MM.1S (cell line): ENCODE measurements around the gene CELF2.

Source experiments
- DNase-seq: peaks from one replicate; pipeline ENCODE4 v3.0.0-alpha.2; 2015
- H2AFZ ChIP-seq: fragments of 300-600 bp; sonication (generic); 2 replicates; pipeline ENCODE4 v1.6.0; 2016; ENCODE audit warnings: antibody characterized with exemption, low read length
- H3F3A ChIP-seq: fragments of 300-600 bp; sonication (generic); 2 replicates; pipeline ENCODE4 v1.6.1; 2016; ENCODE audit warnings: mild to moderate bottlenecking, antibody characterized with exemption, low read length, moderate library complexity, mixed read lengths; ENCODE audit not compliant: insufficient read depth
- H3K27ac ChIP-seq: fragments of 300-600 bp; sonication (generic); 2 replicates; pipeline ENCODE4 v1.5.1; 2016; ENCODE audit warnings: mild to moderate bottlenecking, low read length
- H3K27me3 ChIP-seq: fragments of 300-600 bp; sonication (generic); replicated peaks from 2 replicates; pipeline ENCODE4 v1.6.0; 2016; ENCODE audit warnings: low read length; ENCODE audit not compliant: insufficient read depth
- H3K36me3 ChIP-seq: fragments of 300-600 bp; sonication (generic); replicated peaks from 2 replicates; pipeline ENCODE4 v1.6.1; 2016; ENCODE audit warnings: mild to moderate bottlenecking, low read length, mixed read lengths; ENCODE audit not compliant: insufficient read depth
- H3K4me1 ChIP-seq: fragments of 300-600 bp; sonication (generic); 2 replicates; pipeline ENCODE4 v1.6.1; 2016; ENCODE audit warnings: low read length, mixed read lengths
- H3K4me2 ChIP-seq: fragments of 300-600 bp; sonication (generic); 2 replicates; pipeline ENCODE4 v1.6.0; 2016; ENCODE audit warnings: low read depth, low read length
- H3K4me3 ChIP-seq: fragments of 300-600 bp; sonication (generic); 2 replicates; pipeline ENCODE4 v1.5.1; 2016; ENCODE audit warnings: low read length, mixed read lengths
- H3K79me2 ChIP-seq: fragments of 300-600 bp; sonication (generic); 2 replicates; pipeline ENCODE4 v1.6.1; 2016; ENCODE audit warnings: mixed run types, low read length, mixed read lengths
- H3K9ac ChIP-seq: fragments of 300-600 bp; sonication (generic); 2 replicates; pipeline ENCODE4 v1.6.1; 2016; ENCODE audit warnings: low read length, mixed read lengths
- H3K9me2 ChIP-seq: fragments of 300-600 bp; sonication (generic); replicated peaks from 2 replicates; pipeline ENCODE4 v1.6.1; 2016; ENCODE audit warnings: mild to moderate bottlenecking, low read length, mixed read lengths; ENCODE audit not compliant: insufficient read depth
- H3K9me3 ChIP-seq: fragments of 300-600 bp; sonication (generic); replicated peaks from 2 replicates; pipeline ENCODE4 v1.6.1; 2016; ENCODE audit warnings: mild to moderate bottlenecking, low read length, mixed read lengths; ENCODE audit not compliant: insufficient read depth
- H4K20me1 ChIP-seq: fragments of 300-600 bp; sonication (generic); 2 replicates; pipeline ENCODE4 v1.6.1; 2016; ENCODE audit warnings: mild to moderate bottlenecking, low read length, moderate library complexity, mixed read lengths; ENCODE audit not compliant: insufficient read depth
- CTCF ChIP-seq: fragments of 300-600 bp; sonication (generic); IDR thresholded peaks from 2 replicates; pipeline ENCODE4 v1.5.1; 2016; ENCODE audit warnings: antibody characterized with exemption, low read length, mixed read lengths
- EZH2 ChIP-seq: fragments of 300-600 bp; sonication (generic); optimal IDR thresholded peaks from 2 replicates; pipeline ENCODE3; 2017; ENCODE audit warnings: low read depth, mild to moderate bottlenecking, antibody characterized with exemption, low read length, mixed read lengths
- EZH2phosphoT487 ChIP-seq: fragments of 300-600 bp; sonication (generic); IDR thresholded peaks from 2 replicates; pipeline ENCODE4 v1.6.1; 2018; ENCODE audit warnings: antibody characterized with exemption, low read length

The CELF2 gene

GRCh38 chr10:11154333-11154732 lies 136.7 kb downstream of the CELF2 start:
- H3K9me3 ChIP-seq: no peaks in the 10 kb centered on the region
- no peak for TF ChIP-seq CTCF
- H3K9ac ChIP-seq: no peak overlapping the region
- peaks cover 100% of the 10 kb centered on the region for H3K79me2 ChIP-seq
- H3K9me2 ChIP-seq: no peaks in the 10 kb centered on the region
- H3K4me2 ChIP-seq: no peak overlapping the region
- no peak overlapping the region for H3K27ac ChIP-seq
- no peaks in the 10 kb centered on the region for H4K20me1 ChIP-seq
- no peaks in the 10 kb centered on the region for H3K27me3 ChIP-seq
- peaks cover 21% of the 10 kb centered on the region for H3K4me1 ChIP-seq
- DNase-seq: no peak
- H3K36me3 ChIP-seq: no peaks in the 10 kb centered on the region
- no peak overlapping the region for H3K4me3 ChIP-seq
- H2AFZ ChIP-seq: no peak overlapping the region
- no peaks in the 10 kb centered on the region; the same call in 1 of the 2 replicates for H3F3A ChIP-seq

GRCh38 chr10:11154849-11155498 lies 137.3 kb downstream of the CELF2 start:
- H3K9me2 ChIP-seq: no peaks in the 10 kb centered on the region
- no peak for TF ChIP-seq EZH2
- no peak for TF ChIP-seq EZH2phosphoT487
- no peak for TF ChIP-seq CTCF
- no peak overlapping the region for H3K4me3 ChIP-seq
- peaks cover 1% of the 10 kb centered on the region; the same call in 1 of the 2 replicates for H3F3A ChIP-seq
- H3K27ac ChIP-seq: no peak overlapping the region
- peaks cover 100% of the 10 kb centered on the region for H3K79me2 ChIP-seq
- H3K4me2 ChIP-seq: no peak overlapping the region
- no peaks in the 10 kb centered on the region for H3K36me3 ChIP-seq
- peaks cover 18% of the 10 kb centered on the region for H3K4me1 ChIP-seq
- no peaks in the 10 kb centered on the region for H3K27me3 ChIP-seq
- H2AFZ ChIP-seq: no peak overlapping the region
- H3K9me3 ChIP-seq: no peaks in the 10 kb centered on the region
- no peaks in the 10 kb centered on the region for H4K20me1 ChIP-seq
- DNase-seq: no peak
- H3K9ac ChIP-seq: no peak overlapping the region

DNA sequence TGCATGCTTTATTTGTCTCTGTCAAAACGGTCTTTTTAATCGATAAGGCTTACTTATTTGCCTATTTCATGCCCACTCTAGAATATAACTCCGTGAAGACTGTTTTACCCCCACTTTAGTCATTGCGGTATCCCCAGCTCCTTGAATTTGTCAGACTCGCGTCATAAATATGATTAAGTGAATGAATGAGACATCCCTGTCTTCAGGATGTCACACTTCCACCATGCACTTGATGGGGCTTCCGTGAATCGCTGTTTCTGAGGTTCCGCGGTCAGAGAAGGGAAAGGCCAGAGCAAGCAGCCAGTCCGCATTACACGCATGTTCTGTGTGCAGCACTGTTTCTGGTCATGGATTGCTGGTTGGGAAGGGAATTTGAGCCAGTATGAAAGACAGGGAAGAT lies 138.8 kb downstream of the CELF2 start:
- Histone ChIP-seq H3K79me2 (peaks cover 100% of the 10 kb centered on the region), H3K4me2 (no peak overlapping the region), H3K4me1 (peaks cover 17% of the 10 kb centered on the region), H3K27ac (no peak overlapping the region), H3K27me3 (no peaks in the 10 kb centered on the region), H3K4me3 (no peak overlapping the region), H3K9me2 (no peaks in the 10 kb centered on the region), H4K20me1 (no peaks in the 10 kb centered on the region), H3K9ac (no peak overlapping the region), H3F3A (peaks cover 15% of the 10 kb centered on the region), H2AFZ (no peak overlapping the region), H3K36me3 (no peaks in the 10 kb centered on the region), H3K9me3 (no peaks in the 10 kb centered on the region)
- no peak for DNase-seq
- TF ChIP-seq CTCF (no peak), EZH2 (no peak), EZH2phosphoT487 (no peak)
